Embryonic facial prominence (tissue), 1 donor: ENCODE measurements around the gene BICRAL.
"Not testable (repeated sequence)": the region's sequence is repeated elsewhere in the genome, so short reads cannot be mapped to it uniquely, and the experiment has no call there.

Source experiments
- DNase-seq: peaks from one replicate; pipeline ENCODE4 v3.0.0-alpha.2; 2016; ENCODE audit errors: extremely low spot score

The BICRAL gene

DNA sequence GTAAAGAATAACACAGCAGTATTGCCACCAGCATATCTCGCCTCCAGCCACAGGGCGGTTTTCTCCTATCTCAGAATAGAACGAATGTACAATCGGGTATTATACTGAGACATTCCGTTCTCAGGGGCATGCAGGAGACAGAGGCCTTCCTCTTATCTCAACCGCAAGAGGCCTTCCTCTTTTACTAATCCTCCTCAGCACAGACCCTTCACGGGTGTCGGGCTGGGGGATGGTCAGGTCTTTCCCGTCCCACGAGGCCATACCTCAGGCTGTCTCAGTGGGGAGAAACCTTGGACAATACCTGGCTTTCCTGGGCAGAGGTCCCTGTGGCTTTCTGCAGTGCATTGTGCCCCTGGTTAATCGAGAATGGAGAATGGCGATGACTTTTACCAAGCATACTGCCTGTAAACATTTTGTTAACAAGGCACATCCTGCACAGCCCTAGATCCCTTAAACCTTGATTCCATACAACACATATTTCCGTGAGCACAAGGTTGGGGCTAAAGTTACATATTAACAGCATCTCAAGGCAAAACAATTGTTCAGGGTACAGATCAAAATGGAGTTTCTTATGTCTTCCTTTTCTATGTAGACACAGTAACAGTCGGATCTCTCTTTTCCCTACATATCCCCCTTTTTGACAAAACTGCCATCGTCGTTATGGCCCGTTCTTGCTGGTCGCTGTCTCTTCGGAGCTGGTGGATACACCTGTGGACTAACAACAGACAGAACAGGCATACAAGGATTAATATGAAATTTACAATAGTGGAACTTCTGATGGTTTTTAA is 112.4 kb downstream of the BICRAL start:
- not testable (repeated sequence) for DNase-seq

DNA sequence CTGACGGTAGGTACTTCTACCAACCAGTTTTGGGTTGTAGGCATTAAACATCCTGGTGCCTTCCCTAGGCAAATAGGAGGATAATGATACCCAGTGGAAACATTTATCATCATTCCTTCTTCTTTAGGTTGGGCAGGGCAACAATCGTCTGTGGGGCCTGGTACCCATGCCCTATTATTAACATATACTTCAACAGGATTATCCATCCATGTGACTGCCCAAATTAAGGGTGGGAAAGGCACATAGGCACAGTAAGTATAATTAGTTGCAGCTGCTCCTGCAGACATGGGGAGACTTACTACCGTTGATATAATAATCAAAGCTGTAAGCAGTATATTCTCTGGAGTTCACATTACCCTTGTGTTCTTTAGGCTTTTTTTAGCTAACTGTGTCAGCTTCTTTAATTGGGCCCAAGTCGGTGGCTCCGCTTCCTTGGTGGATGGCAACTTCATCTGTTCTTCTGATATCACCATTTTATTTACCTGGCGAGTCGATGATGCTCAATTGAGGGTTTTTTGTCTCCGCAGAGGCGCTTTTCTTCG is 114.4 kb downstream of the BICRAL start:
- no peak for DNase-seq

GRCh38 chr6:42898891-42899361 is 117.1 kb downstream of the BICRAL start:
- peak; percentile 31 for DNase-seq

- DNase-seq = no peak
Measured at GRCh38 chr6:42899871-42900270, 118.0 kb downstream of the BICRAL start.

DNA sequence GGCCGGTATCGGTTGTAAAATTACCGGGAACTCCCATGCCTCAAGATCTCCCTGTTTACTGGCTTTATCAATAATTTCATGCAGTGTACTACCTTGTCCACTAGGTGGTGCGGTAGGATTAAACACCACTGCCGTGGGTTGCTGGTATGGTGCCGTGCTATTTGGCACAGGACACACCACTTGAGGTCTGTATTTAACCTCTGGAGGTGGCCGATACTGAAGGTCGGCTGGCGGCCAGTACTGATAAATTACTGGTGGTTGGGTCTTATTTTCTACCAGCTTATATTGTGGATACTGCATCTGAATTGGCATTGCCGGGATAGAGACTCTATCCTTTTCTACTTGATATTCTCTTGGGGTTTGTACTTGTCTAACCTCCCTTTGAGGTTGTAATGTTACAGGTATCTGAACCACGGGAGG is 119.7 kb downstream of the BICRAL start:
- DNase-seq = peak; percentile 71

GRCh38 chr6:42902429-42903263 is 120.8 kb downstream of the BICRAL start:
- DNase-seq = not testable (repeated sequence)

GRCh38 chr6:42904467-42904866 is 122.6 kb downstream of the BICRAL start:
- DNase-seq = no peak

GRCh38 chr6:42907336-42907735 is 125.5 kb downstream of the BICRAL start:
- no peak for DNase-seq

- DNase-seq = no peak
Measured at GRCh38 chr6:42909835-42910234, 128.0 kb downstream of the BICRAL start.

- no peak for DNase-seq
Measured at GRCh38 chr6:42911171-42912021, 129.5 kb downstream of the BICRAL start.

GRCh38 chr6:42914546-42914945 is 132.7 kb downstream of the BICRAL start:
- no peak for DNase-seq

- no peak for DNase-seq
Measured at GRCh38 chr6:42915732-42916131, 133.9 kb downstream of the BICRAL start, which contains the start of gene PTCRA. TSS of gene PTCRA (plus strand) at chr6:42916053. CDS start at chr6:42916070, 17 bp downstream.

- DNase-seq = no peak
Measured at GRCh38 chr6:42916288-42916687, 134.4 kb downstream of the BICRAL start.
